HG02798 (cell line): Measurements from ENCODE around the gene HYI.

Experiments used
- ATAC-seq: cut with Tn5 transposase; IDR thresholded peaks from one replicate; pipeline ENCODE4 v1.9.1; 2021; ENCODE audit warnings: mild to moderate bottlenecking; ENCODE audit not compliant: unreplicated experiment, poor library complexity

HYI gene

GRCh38 chr1:43405219-43405875 is 48.4 kb downstream of the HYI start:
- ATAC-seq: no peak

GRCh38 chr1:43404353-43404752 is 49.4 kb downstream of the HYI start:
- ATAC-seq: no peak

- ATAC-seq: no peak
These were observed 51.5 kb downstream of the HYI start for GRCh38 chr1:43402089-43402865.
